HepG2 (cell line): ENCODE results near the gene ZNF213. TPM values are rescaled to one million over a fixed set of nuclear protein-coding genes. Genes with fewer than 3 reads are reported as not detected.

ENCODE experiments used
- KLF9 ChIP-seq: IDR thresholded peaks from 2 replicates; pipeline ENCODE4 v1.6.1; 2016; ENCODE audit warnings: low read depth
- KMT2B ChIP-seq: IDR thresholded peaks from 2 replicates; pipeline ENCODE4 v1.6.1; 2016; ENCODE audit warnings: missing genetic modification reagents, missing compliant biosample characterization
- NCOA5 ChIP-seq: sonication (generic); formaldehyde crosslinking; IDR thresholded peaks from 2 replicates; pipeline ENCODE4 v1.4.0; 2020; ENCODE audit warnings: missing genetic modification reagents
- NKX3-1 ChIP-seq: sonication (generic); formaldehyde crosslinking; IDR thresholded peaks from 2 replicates; pipeline ENCODE4 v1.5.0; 2020; ENCODE audit warnings: missing genetic modification reagents
- SALL1 ChIP-seq: sonication (generic); formaldehyde crosslinking; IDR thresholded peaks from 2 replicates; pipeline ENCODE4 v1.8.0; 2022; ENCODE audit warnings: mild to moderate bottlenecking, missing genetic modification reagents
- ZFP62 ChIP-seq: sonication (generic); formaldehyde crosslinking; IDR thresholded peaks from 2 replicates; pipeline ENCODE4 v1.4.0; 2020; ENCODE audit warnings: missing genetic modification reagents
- ZNF605 ChIP-seq: sonication (generic); formaldehyde crosslinking; IDR thresholded peaks from 2 replicates; pipeline ENCODE4 v1.8.0; 2022; ENCODE audit warnings: mild to moderate bottlenecking, missing genetic modification reagents
- ZNF766 ChIP-seq: sonication (generic); formaldehyde crosslinking; IDR thresholded peaks from 2 replicates; pipeline ENCODE4 v1.5.0; 2020; ENCODE audit warnings: missing genetic modification reagents, borderline replicate concordance
- ZNF782 ChIP-seq: sonication (generic); formaldehyde crosslinking; IDR thresholded peaks from 2 replicates; pipeline ENCODE4 v1.4.0; 2020; ENCODE audit warnings: missing genetic modification reagents, mild to moderate bottlenecking, borderline replicate concordance
- polyA plus RNA-seq, 8 experiments: library from polyadenylated mRNA; depleted of rRNA in 3 of 8; stranded (reverse) in 7 of 8; unstranded in 1 of 8; fragments of >200 nt; fragmentation: Illumina TruSeq in 4 of 8; extraction: Trizol in 4 of 8; gene quantifications; 2 replicates each; pipeline versions ENCODE4 v1.2.1 to v1.2.3, GENCODE V29; 2011 to 2016; ENCODE audit warnings: low read depth in 4 of 8, missing spikeins in 1 of 8, mixed read lengths in 1 of 8; ENCODE audit not compliant: insufficient read depth in 1 of 8
- total RNA-seq, 5 experiments: library from RNA; depleted of rRNA; stranded (reverse); fragments of >200 nt; fragmentation: Illumina TruSeq; extraction: Trizol; gene quantifications; 2 replicates each; pipeline ENCODE4 v1.2.3, GENCODE V29; 2016; ENCODE audit warnings: low read depth in 1 of 5
- TF ChIP-seq, protein P1 (sequence below): sonication (generic); formaldehyde crosslinking; conservative IDR thresholded peaks from 2 replicates; pipeline ENCODE4 v1.8.0; 2022; ENCODE audit warnings: missing genetic modification reagents
- TF ChIP-seq, protein P2 (sequence below): sonication (generic); formaldehyde crosslinking; IDR thresholded peaks from 2 replicates; pipeline ENCODE4 v1.4.0; 2020; ENCODE audit warnings: missing genetic modification reagents, borderline replicate concordance
- TF ChIP-seq, protein P3 (sequence below): sonication (generic); formaldehyde crosslinking; IDR thresholded peaks from 2 replicates; pipeline ENCODE4 v1.4.0; 2020; ENCODE audit warnings: missing genetic modification reagents
- TF ChIP-seq, protein P4 (sequence below): sonication (generic); formaldehyde crosslinking; IDR thresholded peaks from 2 replicates; pipeline ENCODE4 v1.4.0; 2020; ENCODE audit warnings: missing genetic modification reagents, borderline replicate concordance

The ZNF213 gene
- total and polyA plus RNA-seq, 2 of the 13 experiments (the other 11 are each of a cell fraction or from before 2014, with no cell fraction given), result 0.59 to 0.97 TPM

DNA sequence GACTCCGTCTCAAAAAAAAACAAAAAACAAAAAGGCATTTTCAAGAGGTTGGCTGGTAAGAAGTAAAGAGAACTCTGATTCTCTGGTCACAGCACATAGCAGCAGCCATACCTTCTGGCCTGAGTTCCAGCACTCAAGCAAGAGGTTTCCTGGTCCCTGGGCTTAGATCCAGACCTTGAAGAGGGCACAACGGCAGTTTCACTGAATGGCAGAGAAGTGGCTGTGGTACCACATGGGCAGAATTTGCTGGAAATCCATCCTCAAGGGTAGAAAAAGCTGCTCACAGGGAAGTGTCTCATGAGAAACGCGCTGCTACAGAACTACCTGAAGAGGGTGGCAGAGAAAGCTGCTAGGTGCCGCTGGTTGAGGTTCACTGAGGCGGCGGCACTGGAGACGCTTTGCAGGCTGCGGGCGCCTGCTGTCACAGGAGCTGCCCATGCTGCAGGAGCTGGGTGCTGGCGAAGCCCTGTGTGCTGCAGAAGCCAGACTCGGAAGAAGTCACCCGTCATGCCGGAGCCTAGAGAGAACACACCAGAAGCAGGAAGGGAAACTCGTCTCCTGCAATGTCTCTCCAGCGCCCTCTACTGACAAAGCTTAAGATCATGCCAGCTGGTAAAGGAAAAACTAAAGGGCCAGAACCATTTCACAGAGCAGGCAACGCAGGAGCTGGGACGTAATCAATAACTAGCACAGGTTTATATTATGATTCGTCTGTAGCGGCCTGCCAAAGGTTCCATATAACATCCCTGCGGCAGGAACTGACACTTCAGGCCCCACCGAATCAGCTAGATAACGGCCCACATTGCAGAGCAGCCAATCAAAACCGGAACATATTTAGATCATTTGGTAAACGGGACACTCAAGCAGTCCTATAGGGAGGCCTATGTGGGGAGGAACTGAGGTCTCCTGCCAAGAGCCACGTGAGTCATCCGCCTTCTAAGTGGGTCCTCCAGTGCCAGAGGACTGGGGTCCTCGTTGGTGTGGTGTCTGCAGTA lies 5.4 kb upstream of the ZNF213 start (continued):
- no peak for TF ChIP-seq NCOA5 (CRISPR knock-in tag)
- TF ChIP-seq, protein P1, sequence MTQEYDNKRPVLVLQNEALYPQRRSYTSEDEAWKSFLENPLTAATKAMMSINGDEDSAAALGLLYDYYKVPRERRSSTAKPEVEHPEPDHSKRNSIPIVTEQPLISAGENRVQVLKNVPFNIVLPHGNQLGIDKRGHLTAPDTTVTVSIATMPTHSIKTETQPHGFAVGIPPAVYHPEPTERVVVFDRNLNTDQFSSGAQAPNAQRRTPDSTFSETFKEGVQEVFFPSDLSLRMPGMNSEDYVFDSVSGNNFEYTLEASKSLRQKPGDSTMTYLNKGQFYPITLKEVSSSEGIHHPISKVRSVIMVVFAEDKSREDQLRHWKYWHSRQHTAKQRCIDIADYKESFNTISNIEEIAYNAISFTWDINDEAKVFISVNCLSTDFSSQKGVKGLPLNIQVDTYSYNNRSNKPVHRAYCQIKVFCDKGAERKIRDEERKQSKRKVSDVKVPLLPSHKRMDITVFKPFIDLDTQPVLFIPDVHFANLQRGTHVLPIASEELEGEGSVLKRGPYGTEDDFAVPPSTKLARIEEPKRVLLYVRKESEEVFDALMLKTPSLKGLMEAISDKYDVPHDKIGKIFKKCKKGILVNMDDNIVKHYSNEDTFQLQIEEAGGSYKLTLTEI (CRISPR knock-in tag), result no peak
- no peak for TF ChIP-seq KLF9
- no peak for TF ChIP-seq ZNF766
- no peak for TF ChIP-seq NKX3-1 (CRISPR knock-in tag)
- TF ChIP-seq ZNF782, result peak; percentile 59; the same call in 1 of the 2 replicates
- TF ChIP-seq, protein P2, sequence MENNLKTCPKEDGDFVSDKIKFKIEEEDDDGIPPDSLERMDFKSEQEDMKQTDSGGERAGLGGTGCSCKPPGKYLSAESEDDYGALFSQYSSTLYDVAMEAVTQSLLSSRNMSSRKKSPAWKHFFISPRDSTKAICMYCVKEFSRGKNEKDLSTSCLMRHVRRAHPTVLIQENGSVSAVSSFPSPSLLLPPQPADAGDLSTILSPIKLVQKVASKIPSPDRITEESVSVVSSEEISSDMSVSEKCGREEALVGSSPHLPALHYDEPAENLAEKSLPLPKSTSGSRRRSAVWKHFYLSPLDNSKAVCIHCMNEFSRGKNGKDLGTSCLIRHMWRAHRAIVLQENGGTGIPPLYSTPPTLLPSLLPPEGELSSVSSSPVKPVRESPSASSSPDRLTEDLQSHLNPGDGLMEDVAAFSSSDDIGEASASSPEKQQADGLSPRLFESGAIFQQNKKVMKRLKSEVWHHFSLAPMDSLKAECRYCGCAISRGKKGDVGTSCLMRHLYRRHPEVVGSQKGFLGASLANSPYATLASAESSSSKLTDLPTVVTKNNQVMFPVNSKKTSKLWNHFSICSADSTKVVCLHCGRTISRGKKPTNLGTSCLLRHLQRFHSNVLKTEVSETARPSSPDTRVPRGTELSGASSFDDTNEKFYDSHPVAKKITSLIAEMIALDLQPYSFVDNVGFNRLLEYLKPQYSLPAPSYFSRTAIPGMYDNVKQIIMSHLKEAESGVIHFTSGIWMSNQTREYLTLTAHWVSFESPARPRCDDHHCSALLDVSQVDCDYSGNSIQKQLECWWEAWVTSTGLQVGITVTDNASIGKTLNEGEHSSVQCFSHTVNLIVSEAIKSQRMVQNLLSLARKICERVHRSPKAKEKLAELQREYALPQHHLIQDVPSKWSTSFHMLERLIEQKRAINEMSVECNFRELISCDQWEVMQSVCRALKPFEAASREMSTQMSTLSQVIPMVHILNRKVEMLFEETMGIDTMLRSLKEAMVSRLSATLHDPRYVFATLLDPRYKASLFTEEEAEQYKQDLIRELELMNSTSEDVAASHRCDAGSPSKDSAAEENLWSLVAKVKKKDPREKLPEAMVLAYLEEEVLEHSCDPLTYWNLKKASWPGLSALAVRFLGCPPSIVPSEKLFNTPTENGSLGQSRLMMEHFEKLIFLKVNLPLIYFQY, result no peak
- TF ChIP-seq ZNF605, result no peak
- peak; percentile 27; the same call in 1 of the 2 replicates for TF ChIP-seq SALL1
- TF ChIP-seq, protein P3, sequence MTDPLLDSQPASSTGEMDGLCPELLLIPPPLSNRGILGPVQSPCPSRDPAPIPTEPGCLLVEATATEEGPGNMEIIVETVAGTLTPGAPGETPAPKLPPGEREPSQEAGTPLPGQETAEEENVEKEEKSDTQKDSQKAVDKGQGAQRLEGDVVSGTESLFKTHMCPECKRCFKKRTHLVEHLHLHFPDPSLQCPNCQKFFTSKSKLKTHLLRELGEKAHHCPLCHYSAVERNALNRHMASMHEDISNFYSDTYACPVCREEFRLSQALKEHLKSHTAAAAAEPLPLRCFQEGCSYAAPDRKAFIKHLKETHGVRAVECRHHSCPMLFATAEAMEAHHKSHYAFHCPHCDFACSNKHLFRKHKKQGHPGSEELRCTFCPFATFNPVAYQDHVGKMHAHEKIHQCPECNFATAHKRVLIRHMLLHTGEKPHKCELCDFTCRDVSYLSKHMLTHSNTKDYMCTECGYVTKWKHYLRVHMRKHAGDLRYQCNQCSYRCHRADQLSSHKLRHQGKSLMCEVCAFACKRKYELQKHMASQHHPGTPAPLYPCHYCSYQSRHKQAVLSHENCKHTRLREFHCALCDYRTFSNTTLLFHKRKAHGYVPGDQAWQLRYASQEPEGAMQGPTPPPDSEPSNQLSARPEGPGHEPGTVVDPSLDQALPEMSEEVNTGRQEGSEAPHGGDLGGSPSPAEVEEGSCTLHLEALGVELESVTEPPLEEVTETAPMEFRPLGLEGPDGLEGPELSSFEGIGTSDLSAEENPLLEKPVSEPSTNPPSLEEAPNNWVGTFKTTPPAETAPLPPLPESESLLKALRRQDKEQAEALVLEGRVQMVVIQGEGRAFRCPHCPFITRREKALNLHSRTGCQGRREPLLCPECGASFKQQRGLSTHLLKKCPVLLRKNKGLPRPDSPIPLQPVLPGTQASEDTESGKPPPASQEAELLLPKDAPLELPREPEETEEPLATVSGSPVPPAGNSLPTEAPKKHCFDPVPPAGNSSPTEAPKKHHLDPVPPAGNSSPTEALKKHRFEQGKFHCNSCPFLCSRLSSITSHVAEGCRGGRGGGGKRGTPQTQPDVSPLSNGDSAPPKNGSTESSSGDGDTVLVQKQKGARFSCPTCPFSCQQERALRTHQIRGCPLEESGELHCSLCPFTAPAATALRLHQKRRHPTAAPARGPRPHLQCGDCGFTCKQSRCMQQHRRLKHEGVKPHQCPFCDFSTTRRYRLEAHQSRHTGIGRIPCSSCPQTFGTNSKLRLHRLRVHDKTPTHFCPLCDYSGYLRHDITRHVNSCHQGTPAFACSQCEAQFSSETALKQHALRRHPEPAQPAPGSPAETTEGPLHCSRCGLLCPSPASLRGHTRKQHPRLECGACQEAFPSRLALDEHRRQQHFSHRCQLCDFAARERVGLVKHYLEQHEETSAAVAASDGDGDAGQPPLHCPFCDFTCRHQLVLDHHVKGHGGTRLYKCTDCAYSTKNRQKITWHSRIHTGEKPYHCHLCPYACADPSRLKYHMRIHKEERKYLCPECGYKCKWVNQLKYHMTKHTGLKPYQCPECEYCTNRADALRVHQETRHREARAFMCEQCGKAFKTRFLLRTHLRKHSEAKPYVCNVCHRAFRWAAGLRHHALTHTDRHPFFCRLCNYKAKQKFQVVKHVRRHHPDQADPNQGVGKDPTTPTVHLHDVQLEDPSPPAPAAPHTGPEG (CRISPR knock-in tag), result no peak
- TF ChIP-seq ZFP62 (CRISPR knock-in tag), result no peak
- TF ChIP-seq, protein P4, sequence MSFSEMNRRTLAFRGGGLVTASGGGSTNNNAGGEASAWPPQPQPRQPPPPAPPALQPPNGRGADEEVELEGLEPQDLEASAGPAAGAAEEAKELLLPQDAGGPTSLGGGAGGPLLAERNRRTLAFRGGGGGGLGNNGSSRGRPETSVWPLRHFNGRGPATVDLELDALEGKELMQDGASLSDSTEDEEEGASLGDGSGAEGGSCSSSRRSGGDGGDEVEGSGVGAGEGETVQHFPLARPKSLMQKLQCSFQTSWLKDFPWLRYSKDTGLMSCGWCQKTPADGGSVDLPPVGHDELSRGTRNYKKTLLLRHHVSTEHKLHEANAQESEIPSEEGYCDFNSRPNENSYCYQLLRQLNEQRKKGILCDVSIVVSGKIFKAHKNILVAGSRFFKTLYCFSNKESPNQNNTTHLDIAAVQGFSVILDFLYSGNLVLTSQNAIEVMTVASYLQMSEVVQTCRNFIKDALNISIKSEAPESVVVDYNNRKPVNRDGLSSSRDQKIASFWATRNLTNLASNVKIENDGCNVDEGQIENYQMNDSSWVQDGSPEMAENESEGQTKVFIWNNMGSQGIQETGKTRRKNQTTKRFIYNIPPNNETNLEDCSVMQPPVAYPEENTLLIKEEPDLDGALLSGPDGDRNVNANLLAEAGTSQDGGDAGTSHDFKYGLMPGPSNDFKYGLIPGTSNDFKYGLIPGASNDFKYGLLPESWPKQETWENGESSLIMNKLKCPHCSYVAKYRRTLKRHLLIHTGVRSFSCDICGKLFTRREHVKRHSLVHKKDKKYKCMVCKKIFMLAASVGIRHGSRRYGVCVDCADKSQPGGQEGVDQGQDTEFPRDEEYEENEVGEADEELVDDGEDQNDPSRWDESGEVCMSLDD (CRISPR knock-in tag), result no peak
- TF ChIP-seq KMT2B (CRISPR knock-in tag), result no peak
